ENCODE results near the gene RRP1.
A peak's percentile ranks its signal among the peaks of the same experiment; 100 is the strongest.

- TF ChIP-seq CTCF (IDR thresholded peaks at IDR 0.05 in 2 of 3, conservative IDR thresholded peaks at IDR 0.05 in 1 of 3; ENCODE audit: borderline replicate concordance in 1 of 3, insufficient read depth in 1 of 3, low read depth in 2 of 3, low read length in 2 of 3): peak in 2 of 3 experiments; percentile 82 to 94; a peak in 4 of 6 replicates
- TF ChIP-seq ZNF274 (IDR thresholded peaks at IDR 0.05; ENCODE audit: low read depth, low read length): no peak
- no peak for TF ChIP-seq RAD21 (IDR thresholded peaks at IDR 0.05; ENCODE audit: low read depth)
- TF ChIP-seq POLR2AphosphoS5 (IDR thresholded peaks at IDR 0.05; ENCODE audit: low read depth, low read length): peak; percentile 90
- no peak for TF ChIP-seq EZH2 (IDR thresholded peaks at IDR 0.05)
- TF ChIP-seq EZH2phosphoT487 (IDR thresholded peaks at IDR 0.05; ENCODE audit: borderline replicate concordance): no peak
- TF ChIP-seq POLR2A (IDR thresholded peaks at IDR 0.05; ENCODE audit: borderline replicate concordance, extremely low read depth, insufficient read depth, insufficient read length): peak; percentile 94
- TF ChIP-seq MAX (IDR thresholded peaks at IDR 0.05): no peak
Measured at GRCh38 chr21:43789276-43790009, at the start of gene RRP1.
